ENCODE measurements around the gene LHX3.

The LHX3 gene

GRCh38 chr9:136225748-136226679 is 21.1 kb upstream of the LHX3 start:
- peak; percentile 94 for ATAC-seq
- TF ChIP-seq PPARA (CRISPR knock-in tag; IDR thresholded peaks at IDR 0.05; ENCODE audit: borderline replicate concordance): no peak
- TF ChIP-seq ARNTL (CRISPR knock-in tag; IDR thresholded peaks at IDR 0.05; ENCODE audit: borderline replicate concordance, low read depth): no peak
- TF ChIP-seq ZFP3 (CRISPR knock-in tag; IDR thresholded peaks at IDR 0.05): no peak
- no peak for TF ChIP-seq ZNF565 (CRISPR knock-in tag; conservative IDR thresholded peaks at IDR 0.05; ENCODE audit: low read depth)
- TF ChIP-seq ZNF70 (CRISPR knock-in tag; IDR thresholded peaks at IDR 0.05): no peak
- TF ChIP-seq ZC3H10 (CRISPR knock-in tag; IDR thresholded peaks at IDR 0.05): no peak
- TF ChIP-seq ZNF8 (CRISPR knock-in tag; IDR thresholded peaks at IDR 0.05): no peak
- TF ChIP-seq ZFP30 (CRISPR knock-in tag; IDR thresholded peaks at IDR 0.05): no peak
- TF ChIP-seq, protein P1, sequence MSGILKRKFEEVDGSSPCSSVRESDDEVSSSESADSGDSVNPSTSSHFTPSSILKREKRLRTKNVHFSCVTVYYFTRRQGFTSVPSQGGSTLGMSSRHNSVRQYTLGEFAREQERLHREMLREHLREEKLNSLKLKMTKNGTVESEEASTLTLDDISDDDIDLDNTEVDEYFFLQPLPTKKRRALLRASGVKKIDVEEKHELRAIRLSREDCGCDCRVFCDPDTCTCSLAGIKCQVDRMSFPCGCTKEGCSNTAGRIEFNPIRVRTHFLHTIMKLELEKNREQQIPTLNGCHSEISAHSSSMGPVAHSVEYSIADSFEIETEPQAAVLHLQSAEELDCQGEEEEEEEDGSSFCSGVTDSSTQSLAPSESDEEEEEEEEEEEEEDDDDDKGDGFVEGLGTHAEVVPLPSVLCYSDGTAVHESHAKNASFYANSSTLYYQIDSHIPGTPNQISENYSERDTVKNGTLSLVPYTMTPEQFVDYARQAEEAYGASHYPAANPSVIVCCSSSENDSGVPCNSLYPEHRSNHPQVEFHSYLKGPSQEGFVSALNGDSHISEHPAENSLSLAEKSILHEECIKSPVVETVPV (CRISPR knock-in tag; IDR thresholded peaks at IDR 0.05): no peak
- TF ChIP-seq BACH2 (CRISPR knock-in tag; IDR thresholded peaks at IDR 0.05; ENCODE audit: borderline replicate concordance): no peak
- TF ChIP-seq ESRRG (CRISPR knock-in tag; IDR thresholded peaks at IDR 0.05): no peak
- TF ChIP-seq TCF4 (CRISPR knock-in tag; IDR thresholded peaks at IDR 0.05; ENCODE audit: borderline replicate concordance): no peak
- TF ChIP-seq PATZ1 (CRISPR knock-in tag; IDR thresholded peaks at IDR 0.05; ENCODE audit: borderline replicate concordance): no peak
- no peak for TF ChIP-seq OSR1 (CRISPR knock-in tag; IDR thresholded peaks at IDR 0.05)
- no peak for TF ChIP-seq RARB (CRISPR knock-in tag; IDR thresholded peaks at IDR 0.05)
- no peak for TF ChIP-seq POU6F1 (CRISPR knock-in tag; IDR thresholded peaks at IDR 0.05; ENCODE audit: borderline replicate concordance, low read depth)

DNA sequence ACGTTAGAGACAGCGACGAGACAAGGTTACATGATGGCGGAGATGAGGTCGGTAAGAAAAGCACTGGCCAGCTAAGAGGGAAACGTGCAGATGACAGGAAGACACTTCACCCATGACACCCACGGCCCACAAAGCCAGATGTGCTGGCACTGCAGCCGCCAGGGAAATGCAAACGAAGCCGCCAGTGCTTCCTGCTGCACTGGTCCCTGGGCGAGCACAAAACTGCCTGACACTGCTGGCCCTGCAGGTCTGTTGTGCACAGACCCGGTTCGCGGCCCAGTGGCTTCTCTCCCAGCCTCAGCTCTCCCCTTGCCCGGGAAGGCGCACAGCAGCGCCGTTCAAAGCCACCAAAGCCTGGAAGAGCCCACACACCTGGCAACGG is 20.4 kb upstream of the LHX3 start:
- ATAC-seq: no peak
- TF ChIP-seq GLIS3 (CRISPR knock-in tag; IDR thresholded peaks at IDR 0.05) (no peak), ISL1 (CRISPR knock-in tag; IDR thresholded peaks at IDR 0.05) (no peak), ESRRG (CRISPR knock-in tag; IDR thresholded peaks at IDR 0.05) (no peak), CREB5 (CRISPR knock-in tag; IDR thresholded peaks at IDR 0.05; ENCODE audit: low read depth) (no peak), ZNF8 (CRISPR knock-in tag; IDR thresholded peaks at IDR 0.05) (no peak), TCF4 (CRISPR knock-in tag; IDR thresholded peaks at IDR 0.05; ENCODE audit: borderline replicate concordance) (no peak), ARNTL (CRISPR knock-in tag; IDR thresholded peaks at IDR 0.05; ENCODE audit: borderline replicate concordance, low read depth) (no peak), PATZ1 (CRISPR knock-in tag; IDR thresholded peaks at IDR 0.05; ENCODE audit: borderline replicate concordance) (no peak), POU6F1 (CRISPR knock-in tag; IDR thresholded peaks at IDR 0.05; ENCODE audit: borderline replicate concordance, low read depth) (no peak), ZNF70 (CRISPR knock-in tag; IDR thresholded peaks at IDR 0.05) (no peak)
